CD14-positive monocyte (primary cell): ENCODE data around the gene TUBG1. TPM values are rescaled to one million over a fixed set of nuclear protein-coding genes. Genes with fewer than 3 reads are reported as not detected.

Experiments
- DNase-seq, 3 donors: peaks; one replicate each; pipeline ENCODE4 v3.0.0-alpha.2; 2011 to 2022
- H2AFZ ChIP-seq: 2 replicates; pipeline ENCODE4 v1.6.0; 2012; ENCODE audit warnings: mild to moderate bottlenecking, low read depth, low read length, inconsistent platforms; ENCODE audit not compliant: insufficient read depth, poor library complexity, severe bottlenecking
- H3K27ac ChIP-seq, 2 donors: 1 replicate in 1 of 2; 2 replicates in 1 of 2; pipeline ENCODE4 v1.5.1; 2012 to 2013; ENCODE audit warnings: low read length in 2 of 2, control low read depth in 1 of 2, inconsistent platforms in 1 of 2, low read depth in 1 of 2, mild to moderate bottlenecking in 1 of 2
- H3K27me3 ChIP-seq, 2 donors: one replicate each; pipeline versions ENCODE4 v1.6.0 to v1.6.1; 2011 to 2013; ENCODE audit warnings: low read length in 2 of 2; ENCODE audit not compliant: control insufficient read depth in 2 of 2, insufficient read depth in 2 of 2
- H3K36me3 ChIP-seq, 2 donors: replicated peaks in 1 of 2; 1 replicate in 1 of 2; 2 replicates in 1 of 2; pipeline versions ENCODE4 v1.5.1 to v1.6.1; 2012 to 2013; ENCODE audit warnings: low read length in 2 of 2, control low read depth in 1 of 2, inconsistent platforms in 1 of 2, mild to moderate bottlenecking in 1 of 2; ENCODE audit not compliant: insufficient read depth in 2 of 2, control insufficient read depth in 1 of 2
- H3K4me1 ChIP-seq, 2 donors: 1 replicate in 1 of 2; 2 replicates in 1 of 2; pipeline versions ENCODE4 v1.5.1 to v1.6.1; 2012 to 2013; ENCODE audit warnings: low read length in 2 of 2, control low read depth in 1 of 2, inconsistent platforms in 1 of 2, mild to moderate bottlenecking in 1 of 2, moderate library complexity in 1 of 2; ENCODE audit not compliant: insufficient read depth in 2 of 2, control insufficient read depth in 1 of 2
- H3K4me2 ChIP-seq: replicated peaks from 2 replicates; pipeline ENCODE3; 2012; ENCODE audit warnings: low read length, moderate library complexity, mild to moderate bottlenecking; ENCODE audit not compliant: poor library complexity, severe bottlenecking; ENCODE audit errors: extremely low read depth
- H3K4me3 ChIP-seq, 3 experiments: fragments of 200-600 bp in 1 of 3; sonication (generic) in 1 of 3; replicated peaks in 1 of 3; 1 replicate in 2 of 3; 2 replicates in 1 of 3; pipeline ENCODE4 v1.5.1; 2011 to 2013; ENCODE audit warnings: low read length in 3 of 3, mild to moderate bottlenecking in 3 of 3, control low read depth in 2 of 3, low read depth in 2 of 3, inconsistent platforms in 1 of 3, moderate library complexity in 1 of 3
- H3K79me2 ChIP-seq: 2 replicates; pipeline ENCODE4 v1.6.0; 2012; ENCODE audit warnings: mild to moderate bottlenecking, control low read depth, inconsistent platforms, low read length, moderate library complexity; ENCODE audit not compliant: insufficient read depth
- H3K9ac ChIP-seq: 2 replicates; pipeline ENCODE4 v1.6.0; 2017; ENCODE audit warnings: low read length, mild to moderate bottlenecking; ENCODE audit not compliant: insufficient read depth, poor library complexity, severe bottlenecking
- H3K9me3 ChIP-seq, 2 donors: replicated peaks in 1 of 2; 1 replicate in 1 of 2; 2 replicates in 1 of 2; pipeline versions ENCODE4 v1.5.1 to v1.6.1; 2012 to 2013; ENCODE audit warnings: low read length in 2 of 2, control low read depth in 1 of 2; ENCODE audit not compliant: control insufficient read depth in 1 of 2, insufficient read depth in 1 of 2
- H4K20me1 ChIP-seq: 2 replicates; pipeline ENCODE4 v1.6.0; 2012; ENCODE audit warnings: mild to moderate bottlenecking, low read length, control low read depth, moderate library complexity; ENCODE audit not compliant: insufficient read depth
- H3K27ac Mint-ChIP-seq, 7 donors: one replicate each; pipeline ENCODE4 v1.8.0; 2020; ENCODE audit warnings: mild to moderate bottlenecking in 7 of 7, mixed read lengths in 7 of 7, moderate library complexity in 6 of 7, inconsistent platforms in 2 of 7
- H3K27me3 Mint-ChIP-seq, 3 donors: one replicate each; pipeline ENCODE4 v1.8.0; 2021 to 2022; ENCODE audit warnings: low read depth in 3 of 3, mild to moderate bottlenecking in 3 of 3, mixed read lengths in 3 of 3, moderate library complexity in 3 of 3, inconsistent platforms in 1 of 3
- H3K36me3 Mint-ChIP-seq, 2 donors: one replicate each; pipeline ENCODE4 v1.8.0; 2020; ENCODE audit warnings: mixed read lengths in 2 of 2, inconsistent platforms in 1 of 2, mild to moderate bottlenecking in 1 of 2
- H3K4me1 Mint-ChIP-seq: one replicate; pipeline ENCODE4 v1.8.0; 2020; ENCODE audit warnings: mild to moderate bottlenecking, mixed read lengths
- H3K4me3 Mint-ChIP-seq, 2 donors: one replicate each; pipeline ENCODE4 v1.8.0; 2020; ENCODE audit warnings: mild to moderate bottlenecking in 2 of 2, mixed read lengths in 2 of 2, moderate library complexity in 1 of 2
- H3K9me3 Mint-ChIP-seq, 7 donors: one replicate each; pipeline ENCODE4 v1.8.0; 2020 to 2022; ENCODE audit warnings: mixed read lengths in 7 of 7, mild to moderate bottlenecking in 6 of 7, moderate library complexity in 6 of 7, inconsistent platforms in 2 of 7
- WGBS: methylation state at CpG from one replicate; pipeline ENCODE4 v1.1.5; 2013; ENCODE audit warnings: missing lambda C conversion rate; ENCODE audit not compliant: insufficient coverage; 5-methylcytosine and 5-hydroxymethylcytosine counted together
- intact Hi-C, 2 donors: fragments of 100-400 bp; cut with micrococcal nuclease; formaldehyde crosslinking; loops; one replicate each; pipeline versions ENCODE4 v1.15.0 to v1.15.1; 2023
- polyA plus RNA-seq, 3 donors: library from polyadenylated mRNA; depleted of rRNA in 1 of 3; unstranded in 2 of 3; stranded (reverse) in 1 of 3; fragments of 300-500 nt in 2 of 3; fragments of >200 nt in 1 of 3; fragmentation: Illumina TruSeq in 2 of 3; gene quantifications; 1 replicate in 2 of 3; 2 replicates in 1 of 3; pipeline ENCODE4 v1.2.3, GENCODE V29; 2012 to 2021
- TF ChIP-seq, protein P1 (sequence below): fragments of 200-600 bp; IDR thresholded peaks from one replicate; pipeline ENCODE4 v1.8.0; 2022; ENCODE audit warnings: antibody characterized with exemption, mild to moderate bottlenecking

TUBG1 gene
- polyA plus RNA-seq, 3 donors, result 7.5 to 17.4 (median 10.2) TPM

DNA sequence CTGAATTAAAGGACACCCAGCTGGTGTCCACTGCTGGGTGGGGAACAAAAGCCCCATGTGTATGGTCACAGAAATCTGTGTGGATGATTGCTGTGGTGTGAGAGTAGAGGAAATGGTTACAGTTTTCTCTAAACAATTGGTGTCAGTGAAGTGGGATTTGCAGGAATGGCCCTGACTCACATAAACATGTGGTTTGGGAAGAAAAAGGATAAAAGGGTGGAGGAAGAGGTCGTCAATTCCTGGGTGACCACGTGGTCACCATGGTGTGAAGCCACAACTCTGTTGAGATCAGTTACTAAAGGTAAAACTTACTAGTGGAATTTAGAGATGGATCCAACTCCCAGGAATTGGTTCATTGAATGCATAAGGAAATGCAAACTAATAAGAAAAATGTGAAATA is 46.0 kb downstream of the TUBG1 start:
- TF ChIP-seq, protein P1, sequence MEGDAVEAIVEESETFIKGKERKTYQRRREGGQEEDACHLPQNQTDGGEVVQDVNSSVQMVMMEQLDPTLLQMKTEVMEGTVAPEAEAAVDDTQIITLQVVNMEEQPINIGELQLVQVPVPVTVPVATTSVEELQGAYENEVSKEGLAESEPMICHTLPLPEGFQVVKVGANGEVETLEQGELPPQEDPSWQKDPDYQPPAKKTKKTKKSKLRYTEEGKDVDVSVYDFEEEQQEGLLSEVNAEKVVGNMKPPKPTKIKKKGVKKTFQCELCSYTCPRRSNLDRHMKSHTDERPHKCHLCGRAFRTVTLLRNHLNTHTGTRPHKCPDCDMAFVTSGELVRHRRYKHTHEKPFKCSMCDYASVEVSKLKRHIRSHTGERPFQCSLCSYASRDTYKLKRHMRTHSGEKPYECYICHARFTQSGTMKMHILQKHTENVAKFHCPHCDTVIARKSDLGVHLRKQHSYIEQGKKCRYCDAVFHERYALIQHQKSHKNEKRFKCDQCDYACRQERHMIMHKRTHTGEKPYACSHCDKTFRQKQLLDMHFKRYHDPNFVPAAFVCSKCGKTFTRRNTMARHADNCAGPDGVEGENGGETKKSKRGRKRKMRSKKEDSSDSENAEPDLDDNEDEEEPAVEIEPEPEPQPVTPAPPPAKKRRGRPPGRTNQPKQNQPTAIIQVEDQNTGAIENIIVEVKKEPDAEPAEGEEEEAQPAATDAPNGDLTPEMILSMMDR, result no peak
- Histone ChIP-seq H4K20me1 (no peaks in the 10 kb centered on the region), H3K4me2 (no peak overlapping the region), H3K9ac (no peak overlapping the region), H3K9me3 (no peaks in the 10 kb centered on the region), H3K27me3 (peaks cover 2 to 19% of the 10 kb centered on the region in 2 donors), H3K27ac (no peak overlapping the region), H3K79me2 (no peaks in the 10 kb centered on the region), H2AFZ (no peak overlapping the region), H3K36me3 (no peaks in the 10 kb centered on the region), H3K4me3 (no peak overlapping the region), H3K4me1 (peaks cover 16 to 21% of the 10 kb centered on the region in 2 donors)
- Mint-ChIP-seq H3K27ac (no peak overlapping the region), H3K4me1 (peaks cover 34% of the 10 kb centered on the region), H3K4me3 (no peak overlapping the region), H3K27me3 (peaks cover 29 to 44% (median 30%) of the 10 kb centered on the region in 3 donors), H3K36me3 (no peaks in the 10 kb centered on the region), H3K9me3 (peaks cover 0 to 7% (median 3%) of the 10 kb centered on the region in 7 donors)
- DNase-seq, result no peak
- intact Hi-C loops, result no loop called here
- WGBS, result 47% methylated on average over 2 of the region's 2 CpGs

DNA sequence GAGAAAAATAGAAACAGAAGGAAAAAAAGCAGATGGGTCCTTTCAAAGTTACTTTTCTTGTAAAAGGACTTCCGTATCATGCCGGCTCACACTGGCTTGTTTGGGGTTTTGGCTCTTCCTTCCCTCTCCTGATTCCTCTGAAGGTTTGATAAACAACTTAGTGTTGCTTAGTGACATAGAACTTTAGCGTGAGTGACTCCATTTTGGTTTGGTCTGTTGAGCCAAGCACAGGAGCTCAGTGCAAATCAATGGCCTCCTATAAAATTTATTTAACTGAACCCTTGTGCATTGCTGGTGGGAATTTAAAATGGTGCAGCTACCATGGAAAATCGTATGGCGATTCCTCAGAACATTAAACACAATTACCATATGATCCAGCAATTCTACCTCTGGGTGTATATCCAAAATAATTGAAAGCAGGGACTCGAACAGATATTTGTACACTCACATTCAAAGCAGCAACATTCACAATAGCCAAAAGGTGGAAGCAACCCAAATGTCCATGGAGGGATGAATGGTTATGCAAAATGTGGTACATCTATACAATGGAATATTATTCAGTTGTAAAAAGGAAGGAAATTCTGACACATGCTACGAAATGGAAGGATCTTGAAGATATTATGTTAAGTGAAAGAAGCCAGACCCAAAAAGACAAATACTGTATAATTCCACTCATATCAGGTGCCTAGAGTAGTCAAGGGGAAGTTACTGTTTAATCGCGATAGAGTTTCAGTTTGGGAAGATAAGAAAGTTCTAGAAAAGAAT is 48.5 kb downstream of the TUBG1 start:
- Mint-ChIP-seq H3K27me3 (peaks cover 28 to 38% (median 31%) of the 10 kb centered on the region in 3 donors), H3K36me3 (no peaks in the 10 kb centered on the region), H3K4me3 (peak overlapping the region; percentile 59 to 89), H3K9me3 (peaks cover 0 to 7% (median 3%) of the 10 kb centered on the region in 7 donors), H3K27ac (no peak overlapping the region), H3K4me1 (peaks cover 32% of the 10 kb centered on the region)
- WGBS, result 80% methylated on average over 1 of the region's 9 CpGs
- intact Hi-C loops, result no loop called here
- no peak overlapping the region for H2AFZ ChIP-seq
- H3K9me3 ChIP-seq, result no peaks in the 10 kb centered on the region
- no peaks in the 10 kb centered on the region for H3K36me3 ChIP-seq
- DNase-seq, result no peak
- no peak overlapping the region for H3K27ac ChIP-seq
- no peak overlapping the region for H3K9ac ChIP-seq
- H3K4me2 ChIP-seq, result no peak overlapping the region
- no peak overlapping the region for H3K4me3 ChIP-seq
- H4K20me1 ChIP-seq, result no peaks in the 10 kb centered on the region
- peaks cover 16 to 21% of the 10 kb centered on the region in 2 donors for H3K4me1 ChIP-seq
- H3K27me3 ChIP-seq, result peaks cover 2 to 18% of the 10 kb centered on the region in 2 donors
- no peaks in the 10 kb centered on the region for H3K79me2 ChIP-seq
- TF ChIP-seq, protein P1, result no peak
